ENCODE results near the gene CDC45.

The CDC45 gene

GRCh38 chr22:19480789-19481188 is 1.1 kb downstream of the CDC45 start:
- FAIRE-seq: no peak
- no peak for TF ChIP-seq CTCF (IDR thresholded peaks at IDR 0.05; ENCODE audit: insufficient read depth, missing control alignments)
- no peak for DNase-seq (ENCODE audit: insufficient read length, low spot score)

GRCh38 chr22:19482297-19482696 is 2.6 kb downstream of the CDC45 start:
- FAIRE-seq (no peak), DNase-seq (ENCODE audit: insufficient read length, low spot score) (no peak)
- no peak for TF ChIP-seq CTCF (IDR thresholded peaks at IDR 0.05; ENCODE audit: insufficient read depth, missing control alignments)

- FAIRE-seq: no peak
- TF ChIP-seq CTCF (IDR thresholded peaks at IDR 0.05; ENCODE audit: insufficient read depth, missing control alignments): no peak
- no peak for DNase-seq (ENCODE audit: insufficient read length, low spot score)
These were observed 3.9 kb downstream of the CDC45 start for GRCh38 chr22:19483481-19484244.

GRCh38 chr22:19488285-19488684 is 8.6 kb downstream of the CDC45 start:
- DNase-seq (ENCODE audit: insufficient read length, low spot score) (no peak), FAIRE-seq (no peak)
- no peak for TF ChIP-seq CTCF (IDR thresholded peaks at IDR 0.05; ENCODE audit: insufficient read depth, missing control alignments)

- FAIRE-seq (no peak), DNase-seq (ENCODE audit: insufficient read length, low spot score) (no peak)
- TF ChIP-seq CTCF (IDR thresholded peaks at IDR 0.05; ENCODE audit: insufficient read depth, missing control alignments): no peak
These were observed 9.4 kb downstream of the CDC45 start for GRCh38 chr22:19488884-19489843.

GRCh38 chr22:19490628-19491230 is 11.0 kb downstream of the CDC45 start:
- TF ChIP-seq CTCF (IDR thresholded peaks at IDR 0.05; ENCODE audit: insufficient read depth, missing control alignments): no peak
- DNase-seq (ENCODE audit: insufficient read length, low spot score) (no peak), FAIRE-seq (no peak)
